ENCODE results near the gene FUBP3. TPM values are rescaled to one million over a fixed set of nuclear protein-coding genes. Genes with fewer than 3 reads are reported as not detected.

Gene FUBP3
- total RNA-seq, 1 experiment from 2014 or later: 78.6 TPM

- Histone ChIP-seq H3T11ph (ENCODE audit: low read length) (no peak overlapping the region), H2BK5ac (ENCODE audit: insufficient read length, low read length) (no peak overlapping the region), H2BK20ac (ENCODE audit: low read depth, low read length, poor library complexity, severe bottlenecking) (no peak overlapping the region), H2AK5ac (ENCODE audit: insufficient read length, low read length) (no peak overlapping the region), H2BK120ac (ENCODE audit: low read depth, low read length, poor library complexity, severe bottlenecking) (no peak overlapping the region), H4K5ac (ENCODE audit: insufficient read length, low read depth, low read length) (no peak overlapping the region), H3K4ac (ENCODE audit: low read depth, low read length) (no peak overlapping the region), H4K20me1 (ENCODE audit: control insufficient read depth, insufficient read depth, insufficient read length) (no peaks in the 10 kb centered on the region), H3K27me3 (ENCODE audit: insufficient read depth, low read length) (peaks cover 73% of the 10 kb centered on the region), H2BK15ac (ENCODE audit: low read depth, low read length) (no peak overlapping the region), H3K79me2 (ENCODE audit: insufficient read depth, low read length) (no peaks in the 10 kb centered on the region), H3K27ac (ENCODE audit: insufficient read length, low read depth, low read length) (no peak overlapping the region), H3K9ac (ENCODE audit: extremely low read depth, insufficient read length, low read length) (no peak overlapping the region), H4K91ac (ENCODE audit: insufficient read length, low read depth, low read length) (no peak overlapping the region), H3K23me2 (ENCODE audit: insufficient read length, low read depth, low read length, poor library complexity, severe bottlenecking) (peaks cover 16% of the 10 kb centered on the region), H2AFZ (ENCODE audit: low read length) (no peak overlapping the region), H3K9me3 (ENCODE audit: control insufficient read depth, low read depth, low read length) (no peaks in the 10 kb centered on the region), H3K14ac (ENCODE audit: insufficient read depth, low read length) (no peak overlapping the region; the same call in 1 of the 2 replicates), H3K23ac (ENCODE audit: insufficient read length, low read depth, low read length) (no peak overlapping the region), H3K4me2 (ENCODE audit: insufficient read depth, insufficient read length, low read length) (peak overlapping the region; percentile 26), H4K8ac (replicated peaks; ENCODE audit: insufficient read length, low read depth, low read length) (no peak overlapping the region), H2BK12ac (ENCODE audit: insufficient read length, low read depth, low read length) (no peak overlapping the region), H3K4me1 (ENCODE audit: insufficient read depth, low read length) (no peaks in the 10 kb centered on the region), H3K79me1 (ENCODE audit: insufficient read depth, low read depth, low read length, poor library complexity, severe bottlenecking) (no peaks in the 10 kb centered on the region), H3K18ac (ENCODE audit: insufficient read length, low read depth, low read length) (no peak overlapping the region), H3K56ac (ENCODE audit: insufficient read length, low read depth, low read length) (no peak overlapping the region)
- Mint-ChIP-seq H3K36me3 (ENCODE audit: insufficient read depth in 1 of 3, low read depth in 3 of 3) (peaks cover 3 to 7% (median 5%) of the 10 kb centered on the region in 3 experiments; a peak in 3 of 7 replicates), H3K4me3 (peak overlapping the region in 1 of 2 experiments; percentile 74; a peak in 3 of 5 replicates), H3K27me3 (ENCODE audit: low read depth) (peaks cover 100% of the 10 kb centered on the region), H3K9me3 (peaks cover 0 to 13% of the 10 kb centered on the region in 2 experiments; a peak in 2 of 5 replicates), H3K4me1 (peaks cover 4 to 23% of the 10 kb centered on the region in 2 experiments), H3K27ac (no peak overlapping the region)
- no CpG with 5 or more reads among the region's 52 CpGs for WGBS (ENCODE audit: extremely low coverage, insufficient read length, low lambda C conversion rate)
- DNase-seq: no peak
- no peak for TF ChIP-seq CTCF (conservative IDR thresholded peaks at IDR 0.05)
Measured at GRCh38 chr9:130658893-130659698, 79.7 kb downstream of the FUBP3 start.

Data from H9 (cell line).